ENCODE measurements around the gene EGFR.

- TF ChIP-seq, protein P1, sequence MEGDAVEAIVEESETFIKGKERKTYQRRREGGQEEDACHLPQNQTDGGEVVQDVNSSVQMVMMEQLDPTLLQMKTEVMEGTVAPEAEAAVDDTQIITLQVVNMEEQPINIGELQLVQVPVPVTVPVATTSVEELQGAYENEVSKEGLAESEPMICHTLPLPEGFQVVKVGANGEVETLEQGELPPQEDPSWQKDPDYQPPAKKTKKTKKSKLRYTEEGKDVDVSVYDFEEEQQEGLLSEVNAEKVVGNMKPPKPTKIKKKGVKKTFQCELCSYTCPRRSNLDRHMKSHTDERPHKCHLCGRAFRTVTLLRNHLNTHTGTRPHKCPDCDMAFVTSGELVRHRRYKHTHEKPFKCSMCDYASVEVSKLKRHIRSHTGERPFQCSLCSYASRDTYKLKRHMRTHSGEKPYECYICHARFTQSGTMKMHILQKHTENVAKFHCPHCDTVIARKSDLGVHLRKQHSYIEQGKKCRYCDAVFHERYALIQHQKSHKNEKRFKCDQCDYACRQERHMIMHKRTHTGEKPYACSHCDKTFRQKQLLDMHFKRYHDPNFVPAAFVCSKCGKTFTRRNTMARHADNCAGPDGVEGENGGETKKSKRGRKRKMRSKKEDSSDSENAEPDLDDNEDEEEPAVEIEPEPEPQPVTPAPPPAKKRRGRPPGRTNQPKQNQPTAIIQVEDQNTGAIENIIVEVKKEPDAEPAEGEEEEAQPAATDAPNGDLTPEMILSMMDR (IDR thresholded peaks at IDR 0.05) = no peak
- no peak for TF ChIP-seq POLR2A (IDR thresholded peaks at IDR 0.05)
These were observed 135.3 kb downstream of the EGFR start for GRCh38 chr7:55154096-55154495.
